Activated T-cell treated with anti-CD3 and anti-CD28 coated beads, Interleukin-2, amount 50 U/mL, for 72 hours (primary cell): ENCODE data around the gene SLC12A1. TPM values are rescaled to one million over a fixed set of nuclear protein-coding genes. Genes with fewer than 3 reads are reported as not detected.

Experiments used
- ATAC-seq, 2 donors: fragments of 150-1000 bp; cut with Tn5 transposase; replicated peaks in 1 of 2; 2 replicates each; pipeline ENCODE4 v1.10.0; 2021; ENCODE audit warnings: moderate library complexity in 2 of 2, mild to moderate bottlenecking in 1 of 2
- DNase-seq, 2 donors: peaks; one replicate each; pipeline ENCODE4 v3.0.0; 2021 to 2022; ENCODE audit warnings: mixed read lengths in 1 of 2
- H3K27ac Mint-ChIP-seq: one replicate; pipeline ENCODE4 v1.8.0; 2022; ENCODE audit warnings: mild to moderate bottlenecking, moderate library complexity, mixed read lengths
- H3K27me3 Mint-ChIP-seq: one replicate; pipeline ENCODE4 v1.8.0; 2022; ENCODE audit warnings: low read depth, mixed read lengths
- H3K36me3 Mint-ChIP-seq, 2 donors: one replicate each; pipeline ENCODE4 v1.8.0; 2022; ENCODE audit warnings: mixed read lengths in 2 of 2, mild to moderate bottlenecking in 1 of 2; ENCODE audit not compliant: insufficient read depth in 2 of 2
- H3K4me1 Mint-ChIP-seq: one replicate; pipeline ENCODE4 v1.8.0; 2022; ENCODE audit warnings: low read depth, mixed read lengths
- H3K4me3 Mint-ChIP-seq, 2 donors: one replicate each; pipeline ENCODE4 v1.8.0; 2022; ENCODE audit warnings: mild to moderate bottlenecking in 2 of 2, mixed read lengths in 2 of 2, moderate library complexity in 2 of 2
- H3K9me3 Mint-ChIP-seq, 2 donors: one replicate each; pipeline ENCODE4 v1.8.0; 2022; ENCODE audit warnings: mixed read lengths in 2 of 2
- total RNA-seq, 2 donors: library from RNA; stranded (reverse); gene quantifications; one replicate each; pipeline ENCODE4 v1.2.3, GENCODE V29; 2022

Gene SLC12A1
- total RNA-seq, 2 donors from 2014 or later: not detected

GRCh38 chr15:48191574-48192225 lies 14.4 kb upstream of the SLC12A1 start, which contains the start of gene CTXN2:
Gene CTXN2 (plus strand): TSS chr15:48191665. CDS start chr15:48201301, 9,636 bp downstream.
- Mint-ChIP-seq H3K36me3 (peaks cover 0 to 3% of the 10 kb centered on the region in 2 donors), H3K27ac (no peak within 1 kb of the TSS), H3K4me3 (peak within 1 kb of the TSS; percentile 54 to 76), H3K27me3 (peaks cover 33% of the 10 kb centered on the region), H3K9me3 (peaks cover 3% of the 10 kb centered on the region in 2 donors), H3K4me1 (peaks cover 8% of the 10 kb centered on the region)
- DNase-seq: no peak
- ATAC-seq: no peak

DNA sequence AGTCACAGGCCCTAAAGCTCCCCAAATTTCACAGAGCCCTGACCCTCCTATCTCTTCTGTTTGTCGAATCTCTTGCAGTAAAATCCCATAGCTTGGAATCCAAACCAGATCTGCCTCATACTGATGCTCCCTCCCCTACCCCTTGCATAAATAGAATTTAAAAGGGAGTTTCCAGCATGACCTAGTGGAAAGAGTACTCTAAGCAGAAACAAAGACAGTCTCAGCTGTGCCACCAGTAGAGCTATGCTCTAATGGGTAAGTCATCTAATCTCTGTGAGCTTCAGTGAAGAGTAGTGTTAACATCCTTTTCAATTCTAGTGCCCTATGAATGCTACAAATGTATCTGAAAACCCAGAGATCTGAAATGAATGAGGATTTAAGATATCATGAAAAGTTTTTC lies 4.0 kb upstream of the SLC12A1 start:
- Mint-ChIP-seq H3K9me3 (no peaks in the 10 kb centered on the region), H3K4me3 (no peak overlapping the region), H3K36me3 (no peaks in the 10 kb centered on the region), H3K27ac (no peak overlapping the region), H3K27me3 (peaks cover 16% of the 10 kb centered on the region), H3K4me1 (no peaks in the 10 kb centered on the region)
- DNase-seq (no peak), ATAC-seq (no peak)

DNA sequence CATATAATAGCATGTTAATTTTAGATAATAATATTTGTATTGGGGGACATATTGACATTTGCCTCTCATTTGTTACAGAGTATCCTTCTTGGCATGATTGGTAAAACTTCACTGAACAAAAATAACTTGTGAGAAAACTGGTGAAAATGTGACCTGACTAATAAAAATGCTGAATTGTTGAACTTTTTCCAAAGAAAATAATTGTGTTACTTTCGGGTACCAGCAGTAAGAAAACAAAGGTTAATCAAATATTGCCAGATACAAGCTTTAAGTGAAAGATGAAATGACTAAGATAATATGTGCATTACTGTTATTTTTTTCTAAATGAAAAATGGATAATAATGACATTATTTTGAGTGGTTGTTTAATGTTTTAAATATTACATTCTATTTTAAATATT lies 15.2 kb downstream of the SLC12A1 start:
- Mint-ChIP-seq H3K4me1 (no peaks in the 10 kb centered on the region), H3K4me3 (no peak overlapping the region), H3K27ac (no peak overlapping the region), H3K27me3 (no peaks in the 10 kb centered on the region), H3K36me3 (no peaks in the 10 kb centered on the region), H3K9me3 (no peaks in the 10 kb centered on the region)
- no peak for DNase-seq
- no peak for ATAC-seq

GRCh38 chr15:48221885-48222284 lies 15.8 kb downstream of the SLC12A1 start:
- H3K4me1 Mint-ChIP-seq: no peaks in the 10 kb centered on the region
- no peaks in the 10 kb centered on the region for H3K27me3 Mint-ChIP-seq
- no peak for ATAC-seq
- no peak overlapping the region for H3K4me3 Mint-ChIP-seq
- DNase-seq: no peak
- no peaks in the 10 kb centered on the region for H3K36me3 Mint-ChIP-seq
- no peak overlapping the region for H3K27ac Mint-ChIP-seq
- no peaks in the 10 kb centered on the region for H3K9me3 Mint-ChIP-seq

- Mint-ChIP-seq H3K36me3 (no peaks in the 10 kb centered on the region), H3K4me3 (no peak overlapping the region), H3K4me1 (no peaks in the 10 kb centered on the region), H3K9me3 (no peaks in the 10 kb centered on the region), H3K27ac (no peak overlapping the region), H3K27me3 (no peaks in the 10 kb centered on the region)
- no peak for ATAC-seq
- no peak for DNase-seq
Observed at GRCh38 chr15:48222627-48223026, 16.5 kb downstream of the SLC12A1 start.

DNA sequence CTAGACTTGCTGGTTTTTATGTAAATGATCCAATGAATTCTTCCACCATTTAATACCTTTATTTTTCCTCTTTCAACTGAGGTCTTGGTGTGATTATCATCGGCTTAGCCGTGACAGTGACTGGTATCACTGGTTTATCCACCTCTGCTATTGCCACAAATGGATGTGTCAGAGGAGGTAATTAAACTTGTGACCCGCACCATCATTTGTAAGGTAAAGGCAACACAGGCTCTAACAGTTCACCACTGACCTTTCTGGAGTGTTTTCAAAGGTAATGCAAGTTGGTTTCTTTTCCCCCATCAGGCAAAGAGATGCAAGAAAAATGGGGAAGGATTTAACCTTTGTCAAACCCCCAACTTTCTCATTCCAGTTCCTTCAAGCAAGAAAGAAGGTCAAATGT lies 19.7 kb downstream of the SLC12A1 start:
- no peak overlapping the region for H3K4me3 Mint-ChIP-seq
- no peaks in the 10 kb centered on the region for H3K4me1 Mint-ChIP-seq
- DNase-seq (no peak), ATAC-seq (no peak)
- no peaks in the 10 kb centered on the region for H3K27me3 Mint-ChIP-seq
- no peak overlapping the region for H3K27ac Mint-ChIP-seq
- H3K36me3 Mint-ChIP-seq: no peaks in the 10 kb centered on the region
- H3K9me3 Mint-ChIP-seq: no peaks in the 10 kb centered on the region

DNA sequence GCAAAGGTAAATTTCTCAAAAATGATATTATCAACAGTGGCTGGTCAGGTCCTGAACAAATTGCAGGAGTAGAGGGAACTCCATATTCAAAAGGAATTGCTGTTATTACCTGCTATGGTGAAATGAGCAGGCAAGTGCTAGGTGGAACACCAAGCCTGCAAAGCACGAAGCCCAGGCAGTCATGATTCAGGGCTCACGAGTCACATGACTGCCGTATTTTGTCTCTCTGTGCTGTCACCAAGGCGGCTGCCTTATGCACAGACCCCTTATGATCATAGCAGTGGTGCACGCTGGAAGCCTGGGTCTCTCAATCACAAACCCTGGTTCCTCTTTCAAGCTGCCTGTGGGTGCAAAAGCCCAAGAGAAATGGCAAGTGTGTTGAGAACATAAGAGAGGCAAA lies 24.4 kb downstream of the SLC12A1 start:
- no peaks in the 10 kb centered on the region for H3K27me3 Mint-ChIP-seq
- no peaks in the 10 kb centered on the region for H3K9me3 Mint-ChIP-seq
- no peaks in the 10 kb centered on the region for H3K4me1 Mint-ChIP-seq
- no peaks in the 10 kb centered on the region for H3K36me3 Mint-ChIP-seq
- ATAC-seq: no peak
- no peak overlapping the region for H3K27ac Mint-ChIP-seq
- no peak for DNase-seq
- H3K4me3 Mint-ChIP-seq: no peak overlapping the region

GRCh38 chr15:48233246-48233645 lies 27.1 kb downstream of the SLC12A1 start:
- ATAC-seq: peak in 1 of 2 donors; percentile 36
- no peak overlapping the region for H3K4me3 Mint-ChIP-seq

DNA sequence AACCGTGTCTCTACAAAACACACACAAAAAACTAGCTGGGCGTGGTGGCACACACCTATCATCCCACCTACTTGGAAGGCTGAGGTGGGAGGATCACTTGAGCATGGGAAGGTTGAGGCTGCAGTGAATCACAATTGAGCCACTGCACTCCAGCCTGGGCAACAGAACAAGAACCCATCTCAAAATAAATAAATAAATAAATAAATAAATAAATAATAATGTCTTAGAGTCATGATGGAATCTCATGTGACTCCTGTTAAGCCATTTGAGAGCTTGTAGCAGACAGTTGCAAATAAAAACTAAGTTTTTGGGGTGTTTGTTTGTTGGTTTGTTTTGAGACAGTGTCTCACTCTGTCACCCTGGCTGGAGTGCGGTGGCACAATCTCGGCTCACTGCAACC lies 33.2 kb downstream of the SLC12A1 start:
- no peaks in the 10 kb centered on the region for H3K9me3 Mint-ChIP-seq

More at GRCh38 chr15:48233246-48233645, 27.1 kb downstream of the SLC12A1 start:
- H3K27ac Mint-ChIP-seq: no peak overlapping the region
- H3K4me1 Mint-ChIP-seq: no peaks in the 10 kb centered on the region
- no peaks in the 10 kb centered on the region for H3K27me3 Mint-ChIP-seq
- no peaks in the 10 kb centered on the region for H3K36me3 Mint-ChIP-seq
- no peaks in the 10 kb centered on the region for H3K9me3 Mint-ChIP-seq
- DNase-seq: no peak

GRCh38 chr15:48242015-48242414 lies 35.9 kb downstream of the SLC12A1 start:
- no peak for DNase-seq
- H3K36me3 Mint-ChIP-seq: no peaks in the 10 kb centered on the region
- H3K9me3 Mint-ChIP-seq: no peaks in the 10 kb centered on the region
- H3K27me3 Mint-ChIP-seq: no peaks in the 10 kb centered on the region
- H3K27ac Mint-ChIP-seq: no peak overlapping the region
- no peak for ATAC-seq
- no peak overlapping the region for H3K4me3 Mint-ChIP-seq
- H3K4me1 Mint-ChIP-seq: no peaks in the 10 kb centered on the region

More for the DNA sequence above, 33.2 kb downstream of the SLC12A1 start:
- Mint-ChIP-seq H3K4me1 (no peaks in the 10 kb centered on the region), H3K27me3 (no peaks in the 10 kb centered on the region), H3K27ac (no peak overlapping the region), H3K4me3 (no peak overlapping the region), H3K36me3 (no peaks in the 10 kb centered on the region)
- ATAC-seq: no peak
- DNase-seq: no peak

- H3K9me3 Mint-ChIP-seq: no peaks in the 10 kb centered on the region
- H3K4me3 Mint-ChIP-seq: no peak overlapping the region
- no peaks in the 10 kb centered on the region for H3K27me3 Mint-ChIP-seq
- H3K4me1 Mint-ChIP-seq: no peaks in the 10 kb centered on the region
- no peak for ATAC-seq
- H3K27ac Mint-ChIP-seq: no peak overlapping the region
- no peak for DNase-seq
- no peaks in the 10 kb centered on the region for H3K36me3 Mint-ChIP-seq
Observed at GRCh38 chr15:48242535-48242934, 36.4 kb downstream of the SLC12A1 start.

- no peak for DNase-seq
- Mint-ChIP-seq H3K9me3 (no peaks in the 10 kb centered on the region), H3K36me3 (no peaks in the 10 kb centered on the region), H3K4me3 (no peak overlapping the region), H3K27me3 (no peaks in the 10 kb centered on the region), H3K27ac (no peak overlapping the region), H3K4me1 (no peaks in the 10 kb centered on the region)
- no peak for ATAC-seq
Observed at GRCh38 chr15:48244921-48245320, 38.8 kb downstream of the SLC12A1 start.

GRCh38 chr15:48248414-48248813 lies 42.3 kb downstream of the SLC12A1 start:
- H3K27ac Mint-ChIP-seq: no peak overlapping the region
- H3K36me3 Mint-ChIP-seq: no peaks in the 10 kb centered on the region
- ATAC-seq (no peak), DNase-seq (no peak)
- H3K9me3 Mint-ChIP-seq: no peaks in the 10 kb centered on the region
- H3K4me1 Mint-ChIP-seq: no peaks in the 10 kb centered on the region
- H3K4me3 Mint-ChIP-seq: no peak overlapping the region
- H3K27me3 Mint-ChIP-seq: peaks cover 8% of the 10 kb centered on the region

GRCh38 chr15:48250640-48251076 lies 44.6 kb downstream of the SLC12A1 start:
- Mint-ChIP-seq H3K27ac (no peak overlapping the region), H3K36me3 (no peaks in the 10 kb centered on the region), H3K27me3 (peaks cover 8% of the 10 kb centered on the region), H3K4me3 (no peak overlapping the region), H3K4me1 (no peaks in the 10 kb centered on the region), H3K9me3 (no peaks in the 10 kb centered on the region)
- no peak for ATAC-seq
- peak in 1 of 2 donors; percentile 21 for DNase-seq
